Fibroblast of pulmonary artery (primary cell): Measurements from ENCODE around the gene CGN.
A peak's percentile ranks its signal among the peaks of the same experiment; 100 is the strongest.

Experiments
- DNase-seq: peaks from one replicate; pipeline ENCODE4 v3.0.0-alpha.2; 2010; ENCODE audit warnings: low read depth
- H3K4me3 ChIP-seq: replicated peaks from 2 replicates; pipeline ENCODE4 v1.5.1; 2011; ENCODE audit warnings: low read depth, mild to moderate bottlenecking, control low read depth, low read length, moderate library complexity
- TF ChIP-seq, protein P1 (sequence below): IDR thresholded peaks from 2 replicates; pipeline ENCODE4 v1.5.1; 2011; ENCODE audit warnings: mild to moderate bottlenecking, control low read depth, low read length, inconsistent platforms; ENCODE audit errors: missing control alignments

Gene CGN

DNA sequence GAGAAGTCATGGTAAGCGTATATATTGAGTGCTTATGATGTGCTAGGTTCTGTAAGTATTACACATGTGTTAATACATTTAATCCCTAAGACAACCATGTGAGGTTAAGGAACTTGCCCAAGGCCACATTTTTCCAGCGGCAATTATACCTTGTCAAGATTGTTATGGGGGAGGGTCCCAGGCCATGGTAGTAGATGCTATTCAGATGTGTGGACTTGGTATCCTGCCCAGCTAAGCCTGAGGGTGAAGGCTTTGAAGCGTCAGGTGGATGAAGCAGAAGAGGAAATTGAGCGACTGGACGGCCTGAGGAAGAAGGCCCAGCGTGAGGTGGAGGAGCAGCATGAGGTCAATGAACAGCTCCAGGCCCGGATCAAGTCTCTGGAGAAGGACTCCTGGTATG, 25.3 kb downstream of the CGN start:
- no peak for DNase-seq
- TF ChIP-seq, protein P1, sequence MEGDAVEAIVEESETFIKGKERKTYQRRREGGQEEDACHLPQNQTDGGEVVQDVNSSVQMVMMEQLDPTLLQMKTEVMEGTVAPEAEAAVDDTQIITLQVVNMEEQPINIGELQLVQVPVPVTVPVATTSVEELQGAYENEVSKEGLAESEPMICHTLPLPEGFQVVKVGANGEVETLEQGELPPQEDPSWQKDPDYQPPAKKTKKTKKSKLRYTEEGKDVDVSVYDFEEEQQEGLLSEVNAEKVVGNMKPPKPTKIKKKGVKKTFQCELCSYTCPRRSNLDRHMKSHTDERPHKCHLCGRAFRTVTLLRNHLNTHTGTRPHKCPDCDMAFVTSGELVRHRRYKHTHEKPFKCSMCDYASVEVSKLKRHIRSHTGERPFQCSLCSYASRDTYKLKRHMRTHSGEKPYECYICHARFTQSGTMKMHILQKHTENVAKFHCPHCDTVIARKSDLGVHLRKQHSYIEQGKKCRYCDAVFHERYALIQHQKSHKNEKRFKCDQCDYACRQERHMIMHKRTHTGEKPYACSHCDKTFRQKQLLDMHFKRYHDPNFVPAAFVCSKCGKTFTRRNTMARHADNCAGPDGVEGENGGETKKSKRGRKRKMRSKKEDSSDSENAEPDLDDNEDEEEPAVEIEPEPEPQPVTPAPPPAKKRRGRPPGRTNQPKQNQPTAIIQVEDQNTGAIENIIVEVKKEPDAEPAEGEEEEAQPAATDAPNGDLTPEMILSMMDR: no peak

GRCh38 chr1:151537112-151537511, 25.9 kb downstream of the CGN start:
- TF ChIP-seq, protein P1: no peak
- DNase-seq: peak; percentile 98
- H3K4me3 ChIP-seq: no peak overlapping the region

More for the DNA sequence above, 25.3 kb downstream of the CGN start:
- no peak overlapping the region for H3K4me3 ChIP-seq

DNA sequence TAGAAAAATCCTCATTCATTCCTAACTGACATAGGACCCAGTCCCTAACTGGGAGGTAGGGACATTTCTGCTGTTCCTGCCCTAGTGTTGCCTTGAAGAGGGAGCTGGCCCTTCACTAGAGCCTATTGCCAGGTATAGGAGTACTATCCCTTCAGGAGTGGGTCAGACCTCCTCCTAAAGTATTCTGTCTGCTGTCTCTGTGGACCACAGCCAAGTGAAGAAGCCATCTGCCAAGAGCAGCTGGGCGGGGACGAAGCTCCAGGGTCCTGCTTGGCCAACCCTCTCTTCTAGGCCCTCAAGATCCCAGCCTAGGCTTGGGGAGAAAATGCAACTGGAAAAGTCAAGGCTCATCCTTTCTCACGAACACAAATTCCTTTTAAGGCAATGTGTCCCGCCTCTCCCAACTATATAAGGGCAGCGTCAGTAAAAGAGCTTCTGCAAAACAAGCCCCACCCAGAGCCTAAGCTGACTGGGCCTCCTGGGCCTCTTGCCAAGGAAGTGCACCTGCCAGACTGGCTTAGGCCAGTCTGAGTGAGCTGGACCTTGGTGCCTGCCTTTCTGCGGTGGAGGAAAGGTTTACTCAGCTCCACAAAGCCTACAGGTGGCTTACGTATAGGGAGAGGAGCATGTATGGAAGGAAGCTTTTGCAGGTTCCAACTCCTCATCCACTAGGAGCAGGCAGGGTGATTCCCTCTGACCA, 28.3 kb downstream of the CGN start:
- H3K4me3 ChIP-seq: peak overlapping the region; percentile 78
- DNase-seq: peak; percentile 95
- TF ChIP-seq, protein P1: no peak

GRCh38 chr1:151540021-151540981, 29.1 kb downstream of the CGN start, which contains the start of gene TUFT1:
TUFT1 (plus strand) TSS chr1:151540309; CDS start chr1:151540367, 58 bp downstream.
- peak within 1 kb of the TSS; percentile 78 for H3K4me3 ChIP-seq
- TF ChIP-seq, protein P1: no peak
- peak; percentile 85 for DNase-seq

DNA sequence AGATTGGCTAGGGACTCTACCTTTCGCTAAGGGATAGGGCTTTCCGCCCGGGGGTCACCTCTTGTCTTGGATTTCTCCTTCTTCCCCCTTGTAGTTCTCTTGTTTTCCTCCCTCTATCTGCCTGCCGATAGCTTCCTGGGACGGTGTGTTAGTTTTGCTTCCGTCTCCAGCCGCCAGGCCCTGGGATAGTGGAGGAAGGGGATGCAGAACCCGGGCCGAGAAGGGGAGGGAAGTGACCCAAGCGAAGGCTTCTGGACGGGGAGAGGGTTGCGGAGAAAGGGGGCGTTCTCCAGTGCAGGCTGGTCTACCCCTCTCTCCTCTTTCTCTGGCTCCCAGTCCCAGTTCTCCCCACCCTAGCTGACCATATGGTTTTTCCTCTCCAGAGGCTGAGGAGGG, 29.8 kb downstream of the CGN start:
- H3K4me3 ChIP-seq: peak overlapping the region; percentile 78
- DNase-seq: no peak
- TF ChIP-seq, protein P1: no peak

- H3K4me3 ChIP-seq: no peak overlapping the region
- no peak for DNase-seq
- TF ChIP-seq, protein P1: no peak
Observed at GRCh38 chr1:151541752-151542151, 30.6 kb downstream of the CGN start.
